Central memory CD8-positive, alpha-beta T cell (primary cell): ENCODE measurements around the gene FGFRL1.
A peak's percentile ranks its signal among the peaks of the same experiment; 100 is the strongest.

Experiments used
- ATAC-seq: fragments of 150-1000 bp; cut with Tn5 transposase; replicated peaks from 2 replicates; pipeline ENCODE4 v1.10.0; 2022; ENCODE audit warnings: mild to moderate bottlenecking, moderate FRiP score, moderate number of reproducible peaks; ENCODE audit not compliant: poor library complexity, severe bottlenecking; ENCODE audit errors: extremely low read depth
- DNase-seq, 2 donors: peaks; one replicate each; pipeline ENCODE4 v3.0.0; 2021; ENCODE audit warnings: low spot score in 2 of 2
- H3K27ac Mint-ChIP-seq: one replicate; pipeline ENCODE4 v1.8.0; 2022; ENCODE audit warnings: low read depth, mild to moderate bottlenecking, moderate library complexity, mixed read lengths
- H3K27me3 Mint-ChIP-seq: one replicate; pipeline ENCODE4 v1.8.0; 2022; ENCODE audit warnings: mixed read lengths
- H3K36me3 Mint-ChIP-seq: one replicate; pipeline ENCODE4 v1.8.0; 2022; ENCODE audit warnings: mild to moderate bottlenecking, moderate library complexity, mixed read lengths; ENCODE audit not compliant: insufficient read depth
- H3K4me1 Mint-ChIP-seq: one replicate; pipeline ENCODE4 v1.8.0; 2022; ENCODE audit warnings: mixed read lengths
- H3K4me3 Mint-ChIP-seq: one replicate; pipeline ENCODE4 v1.8.0; 2022; ENCODE audit warnings: mild to moderate bottlenecking, moderate library complexity, mixed read lengths
- H3K9me3 Mint-ChIP-seq: one replicate; pipeline ENCODE4 v1.8.0; 2022; ENCODE audit warnings: mixed read lengths

FGFRL1 gene

DNA sequence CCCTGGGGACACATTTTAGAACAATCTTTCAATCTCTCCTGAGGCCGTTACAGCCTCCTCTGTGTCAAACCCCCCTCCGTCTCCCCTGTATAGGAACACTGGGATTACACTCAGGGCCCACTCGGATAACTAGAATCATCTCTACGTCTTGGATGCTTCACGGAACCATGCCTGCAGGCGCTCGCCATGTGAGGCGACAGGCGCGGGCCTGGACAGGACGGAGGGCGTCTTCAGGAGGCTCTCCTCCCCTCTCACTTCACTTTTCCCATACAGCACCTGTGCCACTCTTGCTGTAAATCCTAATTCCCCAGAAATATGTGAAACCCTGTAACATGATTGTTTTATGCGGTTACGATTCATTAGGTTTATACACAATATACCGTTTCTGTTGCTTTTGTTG is 28.6 kb upstream of the FGFRL1 start:
- Mint-ChIP-seq H3K36me3 (peaks cover 6% of the 10 kb centered on the region), H3K4me3 (no peak overlapping the region), H3K9me3 (no peaks in the 10 kb centered on the region), H3K27ac (no peak overlapping the region), H3K27me3 (no peaks in the 10 kb centered on the region), H3K4me1 (peaks cover 22% of the 10 kb centered on the region)
- DNase-seq: no peak
- no peak for ATAC-seq

DNA sequence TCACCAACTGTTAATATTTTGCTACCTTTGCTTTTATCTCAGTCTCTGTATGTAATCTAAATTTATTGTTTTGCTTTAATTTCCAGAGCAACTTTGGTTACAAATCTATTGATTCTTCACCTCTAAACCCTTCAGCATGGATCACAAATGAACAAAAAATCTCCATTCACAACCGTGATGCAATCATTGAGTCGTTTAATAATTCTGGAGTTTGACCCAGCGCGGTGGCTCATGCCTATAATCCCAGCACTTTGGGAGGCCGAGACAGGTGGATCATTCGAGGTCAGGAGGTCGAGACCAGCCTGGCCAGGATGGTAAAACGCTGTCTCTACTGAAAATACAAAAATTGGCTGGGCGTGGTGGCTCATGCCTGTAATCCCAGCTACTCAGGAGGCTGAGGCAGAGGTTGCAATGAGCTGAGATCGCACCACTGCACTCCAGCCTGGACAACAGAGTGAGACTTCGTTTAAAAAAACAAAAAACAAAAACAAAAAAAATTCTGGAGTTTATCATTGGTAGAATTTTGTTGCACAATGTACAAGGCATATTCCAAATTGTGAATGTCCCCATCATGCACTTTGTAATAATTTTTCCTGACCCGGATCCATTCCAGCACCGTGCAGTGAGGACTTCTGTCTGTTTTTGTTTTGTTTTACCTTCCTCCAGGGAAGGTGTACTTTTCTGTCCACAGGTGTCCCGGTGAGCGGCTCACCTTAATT is 26.9 kb upstream of the FGFRL1 start:
- Mint-ChIP-seq H3K9me3 (no peaks in the 10 kb centered on the region), H3K27ac (no peak overlapping the region), H3K27me3 (no peaks in the 10 kb centered on the region), H3K36me3 (peaks cover 6% of the 10 kb centered on the region), H3K4me3 (peak overlapping the region; percentile 37), H3K4me1 (peaks cover 22% of the 10 kb centered on the region)
- ATAC-seq (no peak), DNase-seq (no peak)

DNA sequence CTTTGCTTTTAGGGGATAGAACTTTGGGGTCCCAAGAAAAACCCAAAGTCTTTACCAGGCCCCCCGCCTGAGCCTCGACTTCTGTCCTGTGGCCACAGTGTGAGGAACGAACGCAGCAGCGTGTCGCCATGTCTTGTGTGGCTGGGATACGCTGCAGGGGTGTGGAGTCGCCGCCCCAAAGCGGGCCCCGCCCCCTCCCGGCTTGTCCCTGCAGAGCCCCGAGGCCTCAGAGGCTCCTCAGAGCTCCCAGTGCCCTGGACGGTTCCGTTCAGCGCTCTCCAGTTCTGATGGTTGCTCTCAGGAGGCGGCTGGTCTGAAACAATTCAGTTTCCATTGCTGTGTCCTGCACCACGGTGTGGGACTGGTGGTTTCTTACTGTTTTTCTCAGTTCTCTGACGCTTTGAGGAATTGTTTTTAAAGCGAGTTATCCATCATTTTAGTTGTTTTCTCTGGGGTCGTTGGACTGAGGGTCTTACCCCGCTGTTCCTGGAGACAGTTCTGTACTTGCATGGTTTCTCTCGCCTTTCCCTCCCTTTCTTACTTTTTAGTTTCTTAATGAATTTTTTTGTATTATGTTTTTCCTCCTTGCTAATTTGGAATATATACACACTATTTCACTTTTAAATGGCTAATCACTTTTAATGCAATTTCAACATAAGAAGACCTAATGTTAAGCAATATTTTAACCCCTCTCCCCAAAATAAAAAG is 26.1 kb upstream of the FGFRL1 start:
- Mint-ChIP-seq H3K4me3 (peak overlapping the region; percentile 37), H3K4me1 (peaks cover 16% of the 10 kb centered on the region), H3K9me3 (no peaks in the 10 kb centered on the region), H3K36me3 (peaks cover 6% of the 10 kb centered on the region), H3K27ac (peak overlapping the region; percentile 35), H3K27me3 (no peaks in the 10 kb centered on the region)
- DNase-seq (no peak), ATAC-seq (no peak)

DNA sequence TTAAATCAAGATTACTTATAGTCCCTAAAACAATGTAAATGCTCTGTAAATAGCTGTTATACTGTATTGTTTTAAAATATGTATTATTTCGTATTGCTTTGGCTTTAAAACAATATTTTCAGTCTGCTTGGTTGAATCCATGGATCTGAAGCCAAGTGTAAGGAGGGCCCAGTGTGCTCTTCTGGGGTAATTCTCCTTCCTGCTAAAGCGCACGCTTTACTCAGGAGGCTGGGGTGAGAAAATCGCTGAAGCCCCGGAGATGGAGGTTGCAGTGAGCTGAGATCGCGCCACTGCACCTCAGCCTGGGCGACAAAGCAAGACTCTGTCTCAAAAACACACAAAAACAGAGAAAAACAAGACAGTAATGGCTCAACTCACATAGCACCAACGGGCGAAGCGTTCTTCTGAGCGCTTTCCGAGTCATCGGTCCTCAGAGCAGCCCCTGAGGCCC is 25.0 kb upstream of the FGFRL1 start:
- peaks cover 3% of the 10 kb centered on the region for H3K36me3 Mint-ChIP-seq
- H3K4me1 Mint-ChIP-seq: peaks cover 16% of the 10 kb centered on the region
- peak overlapping the region; percentile 88 for H3K4me3 Mint-ChIP-seq
- ATAC-seq: peak; percentile 43
- H3K27me3 Mint-ChIP-seq: no peaks in the 10 kb centered on the region
- H3K9me3 Mint-ChIP-seq: no peaks in the 10 kb centered on the region
- H3K27ac Mint-ChIP-seq: peak overlapping the region; percentile 86
- no peak for DNase-seq

DNA sequence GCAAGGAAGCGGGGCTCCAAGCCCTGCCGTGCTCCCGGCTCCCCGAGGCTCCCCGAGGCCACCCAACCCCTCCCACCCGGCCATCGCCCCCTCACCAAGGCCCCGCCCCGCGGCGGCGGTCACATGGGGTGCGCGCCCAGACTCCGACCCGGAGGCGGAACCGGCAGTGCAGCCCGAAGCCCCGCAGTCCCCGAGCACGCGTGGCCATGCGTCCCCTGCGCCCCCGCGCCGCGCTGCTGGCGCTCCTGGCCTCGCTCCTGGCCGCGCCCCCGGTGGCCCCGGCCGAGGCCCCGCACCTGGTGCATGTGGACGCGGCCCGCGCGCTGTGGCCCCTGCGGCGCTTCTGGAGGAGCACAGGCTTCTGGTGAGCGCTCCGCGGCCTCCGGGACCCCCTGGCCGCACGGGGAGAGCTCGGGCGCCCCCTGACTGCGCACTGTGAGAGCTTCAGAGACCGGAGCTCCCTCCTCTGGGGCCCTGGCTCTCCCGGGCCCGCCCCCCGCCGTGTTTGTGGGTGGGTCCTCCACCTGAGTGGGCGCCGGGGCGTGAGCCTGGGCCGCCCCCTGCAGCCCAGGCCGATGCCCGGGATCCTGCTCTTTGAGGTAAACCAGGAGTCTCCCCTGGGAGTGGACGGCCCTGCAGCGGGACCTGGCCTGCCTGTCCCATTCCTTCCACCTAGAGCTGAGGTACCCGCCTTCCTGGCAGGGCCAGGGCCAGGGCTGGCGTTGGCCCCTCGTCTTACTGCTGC is 24.4 kb upstream of the FGFRL1 start, which contains the start of gene IDUA:
IDUA (plus strand) TSS at position 166 of the 745 bp plus-strand sequence; CDS start at position 207, 41 bp downstream.
- Mint-ChIP-seq H3K4me1 (peaks cover 16% of the 10 kb centered on the region), H3K27me3 (no peaks in the 10 kb centered on the region), H3K9me3 (no peaks in the 10 kb centered on the region), H3K36me3 (peaks cover 3% of the 10 kb centered on the region), H3K27ac (peak within 1 kb of the TSS; percentile 86), H3K4me3 (peak within 1 kb of the TSS; percentile 88)
- peak; percentile 88 for ATAC-seq
- DNase-seq: peak; percentile 71 to 78

DNA sequence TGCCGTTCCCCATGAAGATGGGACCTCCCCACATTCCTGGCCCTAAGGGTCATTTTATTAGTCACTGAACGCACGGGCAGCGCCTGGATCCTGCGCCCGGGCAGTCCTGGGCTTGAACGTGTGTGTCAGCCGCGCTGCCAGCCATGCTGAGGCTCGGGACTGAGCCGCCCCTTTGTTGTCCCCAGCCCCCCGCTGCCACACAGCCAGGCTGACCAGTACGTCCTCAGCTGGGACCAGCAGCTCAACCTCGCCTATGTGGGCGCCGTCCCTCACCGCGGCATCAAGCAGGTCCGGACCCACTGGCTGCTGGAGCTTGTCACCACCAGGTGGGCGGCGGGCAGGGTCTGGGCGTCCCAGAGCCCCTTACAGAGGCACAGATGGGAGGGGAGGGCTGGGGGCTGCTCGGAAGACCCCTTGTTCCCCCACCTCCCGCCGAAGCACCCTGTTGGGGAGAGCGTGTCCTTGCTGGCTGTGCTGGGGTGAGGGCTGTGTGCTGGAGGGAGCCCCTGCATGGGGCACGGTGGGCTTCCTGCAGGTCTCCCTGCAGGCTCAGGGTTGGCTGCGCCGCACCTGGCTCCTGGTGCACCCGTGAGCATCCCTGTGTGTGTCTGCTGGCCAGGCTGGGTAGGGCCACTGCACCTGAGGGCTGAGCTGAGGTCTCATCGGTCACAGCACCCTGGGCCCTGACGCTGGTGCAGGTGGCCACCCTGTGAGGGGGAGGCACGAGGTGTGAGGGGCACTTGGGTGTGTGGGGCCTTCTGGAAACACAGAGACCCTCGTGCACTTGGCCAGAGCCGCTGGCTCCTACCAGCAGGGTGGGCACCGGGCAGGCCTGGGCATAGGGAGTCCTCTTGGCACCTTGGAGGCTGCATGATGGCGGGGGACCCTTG is 23.6 kb upstream of the FGFRL1 start:
- Mint-ChIP-seq H3K27me3 (no peaks in the 10 kb centered on the region), H3K9me3 (no peaks in the 10 kb centered on the region), H3K36me3 (peaks cover 3% of the 10 kb centered on the region), H3K27ac (no peak overlapping the region), H3K4me3 (peak overlapping the region; percentile 88), H3K4me1 (peaks cover 13% of the 10 kb centered on the region)
- DNase-seq (no peak), ATAC-seq (no peak)

DNA sequence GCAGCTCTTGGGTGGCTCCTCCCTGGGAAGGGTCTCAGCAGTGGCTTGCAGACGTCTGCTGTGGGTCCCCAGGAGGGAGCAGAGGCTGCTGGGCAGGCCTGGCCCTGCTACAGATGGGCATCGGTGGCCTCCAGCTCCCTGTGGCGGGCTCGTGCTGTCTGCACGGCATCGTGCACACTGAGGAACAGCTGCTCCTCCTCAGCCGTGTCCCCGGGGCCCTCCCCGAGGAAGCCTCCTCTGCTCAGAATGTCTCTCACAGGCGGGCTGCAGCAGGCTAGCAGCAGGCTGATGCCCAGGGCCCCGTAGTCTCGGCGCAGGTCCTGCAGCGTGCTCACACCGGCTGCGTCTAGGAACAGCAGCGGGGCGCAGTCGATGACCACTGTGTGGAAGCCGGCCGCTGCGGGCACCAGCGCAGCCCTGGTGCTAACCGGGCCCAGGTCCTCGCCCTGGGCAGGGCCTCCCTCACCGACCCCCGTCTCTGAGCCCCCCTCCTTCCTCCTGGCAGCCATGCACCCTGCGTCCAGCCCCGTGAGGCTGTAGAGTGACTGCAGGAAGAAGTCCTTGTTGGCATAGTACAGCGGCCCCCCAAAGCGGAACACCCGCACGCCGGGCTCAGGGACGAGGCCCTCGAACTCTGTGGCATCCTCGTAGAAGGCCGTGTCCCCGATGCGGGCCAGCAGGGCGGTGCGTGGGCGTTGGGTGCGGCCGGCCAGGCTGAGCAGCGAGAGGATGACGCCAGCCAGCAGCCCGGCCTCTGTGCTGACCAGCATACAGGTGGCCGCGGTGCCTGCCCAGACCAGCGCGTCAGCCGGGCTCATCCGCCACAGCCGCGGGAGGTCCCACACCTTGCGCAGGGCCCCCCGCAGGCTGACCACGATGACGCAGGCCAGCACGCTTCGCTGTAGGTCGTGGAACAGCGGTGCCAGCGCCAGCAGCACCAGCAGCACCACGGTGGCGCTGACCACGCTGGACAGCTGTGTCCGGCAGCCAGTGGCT is 22.4 kb upstream of the FGFRL1 start:
- ATAC-seq: no peak
- no peak for DNase-seq
- Mint-ChIP-seq H3K9me3 (no peaks in the 10 kb centered on the region), H3K4me3 (no peak overlapping the region), H3K27me3 (no peaks in the 10 kb centered on the region), H3K4me1 (peaks cover 11% of the 10 kb centered on the region), H3K27ac (no peak overlapping the region), H3K36me3 (peaks cover 3% of the 10 kb centered on the region)

DNA sequence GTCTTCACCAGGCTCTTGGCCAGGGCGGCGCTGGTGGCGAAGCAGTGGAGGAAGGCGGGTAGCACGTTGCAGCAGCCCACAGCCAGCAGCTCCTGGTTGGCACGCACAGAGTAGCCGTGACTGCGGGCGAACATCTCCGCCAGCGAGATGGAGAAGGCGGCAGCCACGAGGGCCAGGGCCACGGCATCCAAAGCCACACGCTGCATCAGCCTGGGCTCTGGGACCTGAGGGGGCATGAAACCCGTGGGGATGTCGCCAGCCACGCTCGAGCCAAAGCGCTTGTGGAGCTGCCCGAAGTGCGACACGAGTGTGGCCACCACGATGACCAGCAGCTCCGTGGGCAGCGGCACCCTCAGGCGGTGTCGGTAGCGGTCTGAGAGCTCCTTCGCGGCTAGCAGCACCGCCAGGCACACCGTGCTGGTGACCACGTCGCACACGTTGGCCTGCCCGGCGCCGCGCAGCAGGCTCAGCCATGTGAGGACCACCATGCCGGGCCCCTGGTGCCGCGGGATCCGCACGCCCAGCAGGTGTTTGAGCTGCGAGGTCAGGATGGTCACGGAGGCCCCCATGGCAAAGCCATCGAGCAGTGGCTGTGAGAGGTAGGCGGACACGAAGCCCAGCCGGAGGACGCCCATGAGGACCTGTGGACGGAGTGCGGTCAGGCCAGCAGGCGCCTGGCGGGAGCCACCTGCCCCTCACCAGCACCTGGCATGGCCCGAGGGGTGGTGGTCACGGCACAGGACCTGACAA is 21.5 kb upstream of the FGFRL1 start:
- Mint-ChIP-seq H3K27me3 (no peaks in the 10 kb centered on the region), H3K4me1 (peaks cover 11% of the 10 kb centered on the region), H3K4me3 (no peak overlapping the region), H3K9me3 (no peaks in the 10 kb centered on the region), H3K27ac (no peak overlapping the region), H3K36me3 (peaks cover 3% of the 10 kb centered on the region)
- DNase-seq: no peak
- ATAC-seq: no peak

DNA sequence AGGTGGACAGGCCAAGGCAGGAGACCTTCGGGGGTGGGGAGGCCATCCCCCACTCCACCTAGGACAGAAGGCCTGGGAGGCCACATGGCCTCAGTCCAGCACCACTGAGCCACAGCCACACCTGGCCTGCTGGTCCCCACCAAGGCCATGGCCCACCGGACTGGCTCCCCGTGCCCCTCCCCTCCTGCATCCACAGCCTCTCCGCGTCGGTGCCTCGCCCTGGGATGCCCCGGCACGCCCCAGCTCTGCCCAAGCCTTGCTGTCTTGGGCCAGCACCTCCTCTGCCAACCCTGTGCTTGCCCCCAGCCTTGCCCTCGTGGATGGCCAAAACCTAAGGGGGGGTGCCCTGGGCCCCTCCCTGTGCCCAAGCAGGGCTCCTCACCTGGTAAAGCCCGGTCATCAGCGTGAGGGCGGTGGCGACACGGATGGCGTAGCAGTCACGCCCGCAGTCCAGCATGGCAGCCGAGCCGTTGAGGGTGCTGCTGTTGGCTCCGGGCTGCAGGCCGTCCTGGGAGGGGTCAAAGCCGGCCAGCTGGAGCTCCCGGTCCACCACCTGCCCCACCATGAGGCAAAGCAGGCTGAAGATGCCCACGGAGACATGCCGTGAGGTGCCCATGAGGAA is 20.6 kb upstream of the FGFRL1 start:
- H3K27ac Mint-ChIP-seq: no peak overlapping the region
- peaks cover 5% of the 10 kb centered on the region for H3K4me1 Mint-ChIP-seq
- ATAC-seq (no peak), DNase-seq (no peak)
- H3K27me3 Mint-ChIP-seq: peaks cover under 1% of the 10 kb centered on the region
- H3K36me3 Mint-ChIP-seq: peaks cover 3% of the 10 kb centered on the region
- no peak overlapping the region for H3K4me3 Mint-ChIP-seq
- H3K9me3 Mint-ChIP-seq: no peaks in the 10 kb centered on the region

DNA sequence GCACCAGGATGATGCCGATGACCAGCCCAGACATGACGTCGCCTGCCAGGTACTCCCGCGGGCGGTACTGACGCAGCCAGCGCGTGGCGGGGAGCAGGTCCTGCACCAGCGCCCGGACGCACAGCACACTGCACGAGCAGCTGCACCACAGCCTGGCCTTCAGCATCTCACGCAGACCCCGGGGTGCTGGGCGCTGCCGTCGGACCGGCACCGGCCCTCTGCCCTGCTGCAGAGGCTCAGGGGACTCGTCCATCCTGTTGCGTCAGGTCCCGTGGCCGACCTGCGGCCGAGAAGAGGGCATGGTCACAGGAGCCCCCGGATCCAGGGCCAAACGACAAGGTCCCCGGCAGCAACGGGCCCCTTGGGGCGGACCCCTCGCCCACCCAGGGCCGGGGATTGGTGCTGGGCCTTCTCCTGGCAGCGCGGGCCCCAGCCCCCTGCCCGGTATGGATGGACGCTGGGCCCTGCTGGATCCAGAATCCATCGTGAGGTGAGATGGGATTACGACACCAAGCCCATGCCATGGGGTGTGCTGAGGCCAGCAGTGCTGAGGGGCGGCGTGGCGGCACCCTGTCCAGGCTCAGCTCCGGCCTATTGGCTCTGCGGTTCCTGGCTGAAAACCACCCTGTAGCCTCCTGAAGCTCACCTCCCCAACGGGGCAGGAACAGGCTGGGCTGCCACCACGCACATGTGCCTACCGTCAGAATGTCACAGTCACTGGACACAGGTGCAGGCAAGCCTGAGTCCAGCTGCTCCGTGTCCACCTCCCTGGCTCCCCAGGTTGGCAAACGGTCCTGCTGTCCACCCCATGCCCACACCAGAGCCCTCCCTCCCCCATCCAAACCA is 19.8 kb upstream of the FGFRL1 start:
- Mint-ChIP-seq H3K4me3 (no peak overlapping the region), H3K36me3 (no peaks in the 10 kb centered on the region), H3K27ac (no peak overlapping the region), H3K27me3 (peaks cover 8% of the 10 kb centered on the region), H3K9me3 (no peaks in the 10 kb centered on the region), H3K4me1 (peaks cover under 1% of the 10 kb centered on the region)
- ATAC-seq: no peak
- DNase-seq: no peak
